Non-pigmented ciliary epithelial cell (primary cell): ENCODE measurements around the gene SPATA31C1.
"Not testable (repeated sequence)": the region's sequence is repeated elsewhere in the genome, so short reads cannot be mapped to it uniquely, and the experiment has no call there.

Experiments used
- DNase-seq: peaks from one replicate; pipeline ENCODE4 v3.0.0-alpha.2; 2010; ENCODE audit warnings: low read depth

SPATA31C1 gene

GRCh38 chr9:87938336-87938735 is 20.6 kb downstream of the SPATA31C1 start:
- not testable (repeated sequence) for DNase-seq

- DNase-seq, result not testable (repeated sequence)
Observed at GRCh38 chr9:87939096-87939495, 21.3 kb downstream of the SPATA31C1 start.

GRCh38 chr9:87944096-87944495 is 26.3 kb downstream of the SPATA31C1 start:
- DNase-seq, result no peak

- DNase-seq, result no peak
Observed at GRCh38 chr9:87944682-87945081, 26.9 kb downstream of the SPATA31C1 start.

DNA sequence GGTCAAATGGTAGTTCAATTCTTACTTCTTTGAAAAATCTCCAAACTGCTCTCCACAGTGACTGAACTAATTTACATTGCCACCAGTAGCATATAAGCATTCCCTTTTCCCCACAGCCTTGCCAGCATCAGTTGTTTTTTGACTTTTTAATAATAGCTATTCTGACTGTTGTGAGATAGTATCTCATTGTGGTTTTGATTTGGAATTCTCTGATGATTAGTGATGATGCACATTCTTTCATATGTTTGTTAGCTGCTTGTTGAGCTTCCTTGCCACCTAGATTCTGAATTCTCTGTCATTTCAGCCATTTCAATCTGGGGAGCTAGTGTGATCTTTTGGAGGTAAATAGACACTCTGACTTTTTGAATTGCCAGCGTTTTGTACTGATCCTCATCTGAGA is 32.5 kb downstream of the SPATA31C1 start:
- no peak for DNase-seq

DNA sequence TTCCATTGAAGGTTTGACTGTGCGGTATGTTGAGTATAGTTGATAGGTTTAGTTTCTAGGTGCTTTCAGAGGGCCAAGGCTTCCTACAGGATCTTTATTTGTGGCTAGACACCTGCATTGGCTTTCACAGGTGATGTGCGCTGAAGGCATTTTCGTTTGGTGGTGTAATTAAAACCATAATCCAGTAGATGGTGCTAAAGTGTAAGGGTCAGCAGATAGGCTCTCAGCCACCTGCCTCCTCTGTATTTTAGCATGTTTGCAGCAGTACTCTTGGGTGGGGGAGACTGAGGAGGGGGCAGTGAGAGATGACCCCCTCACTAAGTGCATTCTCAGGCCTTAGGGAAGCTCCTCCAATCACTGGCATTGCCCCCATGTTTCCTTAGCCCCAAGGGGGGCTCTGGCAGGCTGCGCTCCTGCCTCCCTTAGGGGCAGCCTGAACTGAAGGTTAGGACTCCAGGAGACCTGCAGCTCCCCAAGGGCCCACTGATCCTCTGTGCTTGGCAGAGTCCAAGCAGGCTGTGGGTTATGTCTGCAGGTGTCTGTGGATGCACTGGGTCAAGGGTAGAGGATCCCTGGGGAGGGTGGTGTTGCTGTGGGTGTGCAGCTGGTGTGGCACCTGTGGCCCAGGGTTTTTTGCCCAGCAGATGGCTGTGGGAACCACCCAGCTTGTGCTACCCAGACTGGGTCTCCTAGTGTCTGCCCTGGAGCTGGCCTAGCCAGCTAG is 33.2 kb downstream of the SPATA31C1 start:
- no peak for DNase-seq

DNA sequence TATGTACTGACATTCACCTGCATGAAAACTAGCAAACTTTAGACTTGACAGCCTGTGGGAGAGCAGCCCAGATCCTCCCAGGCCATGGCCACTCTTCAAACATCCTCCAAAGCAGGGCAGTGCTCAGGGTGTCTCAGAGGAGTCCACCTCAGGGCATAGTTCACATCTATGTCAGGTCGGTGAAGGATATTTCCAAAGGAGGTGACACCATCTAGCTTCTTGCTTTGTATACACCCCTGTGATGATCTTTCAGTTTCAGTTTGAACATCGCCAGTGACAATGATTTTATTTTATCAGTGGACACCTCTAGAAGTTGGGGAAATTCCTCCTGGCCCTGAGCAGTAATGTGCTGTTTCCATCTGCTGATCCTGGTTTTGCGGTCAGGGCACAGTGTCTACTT is 36.5 kb downstream of the SPATA31C1 start:
- DNase-seq, result no peak

DNA sequence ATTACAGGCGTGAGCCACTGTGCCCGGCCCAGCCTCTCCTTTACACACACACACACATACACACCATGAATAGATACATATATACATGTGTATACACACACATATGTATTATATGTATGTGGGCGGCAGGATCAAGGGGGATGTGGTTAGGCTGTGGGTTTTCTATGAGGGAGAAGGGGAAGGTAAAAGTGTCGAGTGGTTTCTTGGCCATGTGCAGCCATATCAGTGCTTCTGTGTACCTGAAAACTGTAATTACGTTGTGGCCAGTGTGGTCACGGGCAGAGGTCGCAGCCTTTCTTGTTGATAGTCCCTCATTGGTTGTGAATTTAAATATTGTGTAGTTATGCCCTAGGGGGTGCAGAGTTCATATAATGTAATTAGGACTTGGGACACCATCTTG is 40.1 kb downstream of the SPATA31C1 start:
- no peak for DNase-seq

GRCh38 chr9:87958591-87958990 is 40.8 kb downstream of the SPATA31C1 start:
- DNase-seq, result no peak

GRCh38 chr9:87959916-87960581 is 42.3 kb downstream of the SPATA31C1 start:
- no peak for DNase-seq

GRCh38 chr9:87963770-87964169 is 46.0 kb downstream of the SPATA31C1 start:
- no peak for DNase-seq

- no peak for DNase-seq
Observed at GRCh38 chr9:87964826-87965225, 47.1 kb downstream of the SPATA31C1 start.

DNA sequence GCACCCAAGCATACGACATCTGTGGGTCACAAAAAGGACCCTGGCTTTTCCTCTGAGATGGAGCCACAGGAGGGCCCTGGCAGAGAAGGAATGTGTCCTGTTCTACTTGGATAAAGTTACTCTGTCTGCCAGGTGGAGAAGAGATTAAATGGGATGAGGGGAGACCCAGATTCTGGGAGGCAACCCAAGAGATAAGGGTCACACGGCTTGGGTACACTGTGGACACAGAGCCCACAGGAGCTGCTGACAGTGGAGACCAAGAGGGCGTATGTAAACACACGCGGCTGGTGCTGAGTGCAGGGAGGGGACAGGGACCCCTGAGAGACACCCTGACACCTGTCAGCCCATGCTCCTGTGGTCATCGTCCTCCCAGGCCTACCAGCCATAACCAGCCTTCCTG is 50.4 kb downstream of the SPATA31C1 start:
- no peak for DNase-seq

- DNase-seq, result no peak
Observed at GRCh38 chr9:87970602-87971001, 52.8 kb downstream of the SPATA31C1 start.

DNA sequence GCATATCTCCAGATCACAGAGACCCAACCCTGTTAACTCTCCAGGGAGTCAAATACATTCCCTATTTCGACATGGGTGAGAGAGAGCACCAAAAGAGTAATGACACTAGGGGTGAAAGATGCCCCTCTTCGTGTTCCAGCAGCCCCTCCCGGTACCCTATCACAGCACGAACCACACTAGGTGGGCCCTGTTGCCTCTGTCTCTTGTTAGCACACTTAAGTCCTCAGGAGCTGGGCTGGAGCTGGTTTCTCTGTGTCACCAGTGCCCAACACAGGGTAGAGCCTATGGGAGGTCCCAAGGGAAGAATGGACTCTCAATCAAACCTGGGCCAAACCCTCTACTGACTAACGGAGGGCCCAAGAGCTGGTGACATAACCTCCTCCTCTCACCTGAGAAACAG is 55.4 kb downstream of the SPATA31C1 start:
- DNase-seq, result no peak
